Measurements from ENCODE around the gene NRF1. TPM values are rescaled to one million over a fixed set of nuclear protein-coding genes. Genes with fewer than 3 reads are reported as not detected.
A peak's percentile ranks its signal among the peaks of the same experiment; 100 is the strongest.

NRF1 gene
- total RNA-seq, 2 donors from 2014 or later = 22.9 to 26.4 TPM

- H3K27ac ChIP-seq (ENCODE audit: low read depth, low read length) = no peak overlapping the region
- no peaks in the 10 kb centered on the region for H3K9me3 ChIP-seq (ENCODE audit: control insufficient read depth, low read length)
- no peaks in the 10 kb centered on the region for H3K27me3 ChIP-seq (ENCODE audit: control insufficient read depth, insufficient read depth, low read length, poor library complexity, severe bottlenecking)
- Mint-ChIP-seq H3K36me3 (ENCODE audit: low read depth) (peaks cover 24% of the 10 kb centered on the region), H3K27me3 (ENCODE audit: insufficient read depth) (no peaks in the 10 kb centered on the region), H3K4me1 (no peaks in the 10 kb centered on the region), H3K9me3 (no peaks in the 10 kb centered on the region), H3K4me3 (no peak overlapping the region), H3K27ac (peak overlapping the region; percentile 14)
- DNase-seq = no peak
- no peak overlapping the region for H3K9ac ChIP-seq (ENCODE audit: extremely low read depth, low read length, poor library complexity, severe bottlenecking)
- 93 to 100% methylated on average over 4 to 7 of the region's 7 CpGs for WGBS, 2 experiments (ENCODE audit: insufficient coverage in 1 of 2, insufficient read length in 1 of 2)
- no peaks in the 10 kb centered on the region for H3K4me1 ChIP-seq (ENCODE audit: control insufficient read depth, insufficient read depth, low read length)
- no peak for TF ChIP-seq CTCF (conservative IDR thresholded peaks at IDR 0.05)
- H3K4me3 ChIP-seq (ENCODE audit: low read length) = no peak overlapping the region
- H3K36me3 ChIP-seq (ENCODE audit: control insufficient read depth, insufficient read depth, low read length) = peaks cover 35% of the 10 kb centered on the region
Measured at GRCh38 chr7:129750091-129750490, 138.6 kb downstream of the NRF1 start.

- H3K36me3 ChIP-seq (ENCODE audit: control insufficient read depth, insufficient read depth, low read length) = peaks cover 37% of the 10 kb centered on the region
- no peaks in the 10 kb centered on the region for H3K27me3 Mint-ChIP-seq (ENCODE audit: insufficient read depth)
- no peak overlapping the region for H3K4me3 Mint-ChIP-seq
- no peak overlapping the region for H3K27ac ChIP-seq (ENCODE audit: low read depth, low read length)
- peak overlapping the region; percentile 14 for H3K27ac Mint-ChIP-seq
- no peak overlapping the region for H3K9ac ChIP-seq (ENCODE audit: extremely low read depth, low read length, poor library complexity, severe bottlenecking)
- H3K4me1 ChIP-seq (ENCODE audit: control insufficient read depth, insufficient read depth, low read length) = no peaks in the 10 kb centered on the region
- H3K9me3 ChIP-seq (ENCODE audit: control insufficient read depth, low read length) = no peaks in the 10 kb centered on the region
- DNase-seq = no peak
- H3K9me3 Mint-ChIP-seq = no peaks in the 10 kb centered on the region
- no peak overlapping the region for H3K4me3 ChIP-seq (ENCODE audit: low read length)
- WGBS, 2 experiments (ENCODE audit: insufficient coverage in 1 of 2, insufficient read length in 1 of 2) = 90 to 100% methylated on average over 3 of the region's 3 CpGs
- H3K4me1 Mint-ChIP-seq = no peaks in the 10 kb centered on the region
- peaks cover 25% of the 10 kb centered on the region for H3K36me3 Mint-ChIP-seq (ENCODE audit: low read depth)
- no peak for TF ChIP-seq CTCF (conservative IDR thresholded peaks at IDR 0.05)
- no peaks in the 10 kb centered on the region for H3K27me3 ChIP-seq (ENCODE audit: control insufficient read depth, insufficient read depth, low read length, poor library complexity, severe bottlenecking)
Measured at GRCh38 chr7:129750501-129750900, 139.0 kb downstream of the NRF1 start.

- no peak overlapping the region for H3K4me3 ChIP-seq (ENCODE audit: low read length)
- H3K4me1 ChIP-seq (ENCODE audit: control insufficient read depth, insufficient read depth, low read length) = no peaks in the 10 kb centered on the region
- WGBS, 2 experiments (ENCODE audit: insufficient coverage in 1 of 2, insufficient read length in 1 of 2) = 90 to 100% methylated on average over 1 of the region's 1 CpG
- no peak overlapping the region for H3K27ac Mint-ChIP-seq
- no peaks in the 10 kb centered on the region for H3K4me1 Mint-ChIP-seq
- peaks cover 31% of the 10 kb centered on the region for H3K36me3 Mint-ChIP-seq (ENCODE audit: low read depth)
- H3K27ac ChIP-seq (ENCODE audit: low read depth, low read length) = no peak overlapping the region
- no peak for DNase-seq
- no peak overlapping the region for H3K4me3 Mint-ChIP-seq
- H3K9me3 Mint-ChIP-seq = no peaks in the 10 kb centered on the region
- no peaks in the 10 kb centered on the region for H3K9me3 ChIP-seq (ENCODE audit: control insufficient read depth, low read length)
- no peaks in the 10 kb centered on the region for H3K27me3 Mint-ChIP-seq (ENCODE audit: insufficient read depth)
- no peak for TF ChIP-seq CTCF (conservative IDR thresholded peaks at IDR 0.05)
- no peaks in the 10 kb centered on the region for H3K27me3 ChIP-seq (ENCODE audit: control insufficient read depth, insufficient read depth, low read length, poor library complexity, severe bottlenecking)
- peaks cover 34% of the 10 kb centered on the region for H3K36me3 ChIP-seq (ENCODE audit: control insufficient read depth, insufficient read depth, low read length)
- no peak overlapping the region for H3K9ac ChIP-seq (ENCODE audit: extremely low read depth, low read length, poor library complexity, severe bottlenecking)
Measured at GRCh38 chr7:129751916-129752315, 140.4 kb downstream of the NRF1 start.

Measured in endodermal cell (in vitro differentiated cells).